ENCODE measurements around the gene CHCHD1.
A peak's percentile ranks its signal among the peaks of the same experiment; 100 is the strongest.

CHCHD1 gene

GRCh38 chr10:73780966-73781365, 882 bp upstream of the CHCHD1 start:
- no peak overlapping the region for H3K27ac ChIP-seq (ENCODE audit: low read depth, low read length)

DNA sequence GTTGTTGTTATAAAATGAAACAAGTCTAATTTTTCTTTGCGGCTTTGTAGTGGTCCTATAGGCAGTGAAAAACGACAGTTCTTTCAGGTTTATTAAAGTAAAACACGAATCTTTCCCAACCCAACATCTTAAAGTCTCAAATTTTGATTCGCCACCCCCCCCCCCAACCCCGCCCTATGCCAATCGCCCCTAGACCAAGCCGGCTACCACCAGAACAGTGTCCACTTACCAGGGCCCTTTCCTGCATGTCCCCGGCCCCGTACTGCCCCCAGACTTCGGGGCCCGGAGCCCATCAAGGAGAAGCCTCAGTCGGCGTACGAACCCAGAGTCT, 335 bp upstream of the CHCHD1 start:
- peaks cover 2% of the 10 kb centered on the region in 2 experiments for H3K4me1 ChIP-seq (ENCODE audit: control insufficient read depth in 1 of 2, insufficient read depth in 2 of 2, low read length in 2 of 2)
- no peak overlapping the region for H2BK12ac ChIP-seq (ENCODE audit: low read length)
- H3K27ac ChIP-seq (ENCODE audit: low read depth, low read length): peak overlapping the region; percentile 77
- peak overlapping the region; percentile 86 for H4K8ac ChIP-seq (ENCODE audit: low read depth, low read length)
- peak overlapping the region; percentile 93 for H4K12ac ChIP-seq (ENCODE audit: low read depth, low read length)
- H3K9ac ChIP-seq (ENCODE audit: low read length): peak overlapping the region; percentile 94
- H3K4me3 ChIP-seq (ENCODE audit: low read depth, low read length): peak overlapping the region; percentile 96
- peak overlapping the region; percentile 68 for H3K14ac ChIP-seq (ENCODE audit: low read length)
- H3K79me1 ChIP-seq (ENCODE audit: low read length): peaks cover 13% of the 10 kb centered on the region
- peak overlapping the region; percentile 58 for H2BK5ac ChIP-seq (ENCODE audit: low read depth, low read length, poor library complexity)
- H3K9me3 ChIP-seq (ENCODE audit: insufficient read depth, low read depth, low read length): no peaks in the 10 kb centered on the region
- H3K23ac ChIP-seq (ENCODE audit: low read length): no peak overlapping the region
- peaks cover 12 to 14% of the 10 kb centered on the region in 2 experiments for H3K36me3 ChIP-seq (ENCODE audit: control insufficient read depth in 1 of 2, insufficient read depth in 2 of 2, low read length in 2 of 2)
- peak overlapping the region; percentile 78 for H3K4me2 ChIP-seq (ENCODE audit: low read length)
- H3K27me3 ChIP-seq (ENCODE audit: insufficient read depth, low read length): no peaks in the 10 kb centered on the region
- no CpG with 5 or more reads among the region's 14 CpGs for WGBS (ENCODE audit: extremely low coverage, insufficient coverage, insufficient read length)
- H4K91ac ChIP-seq (ENCODE audit: low read depth, low read length): peak overlapping the region; percentile 75
- peak overlapping the region; percentile 68 for H3K4ac ChIP-seq (ENCODE audit: low read depth, low read length)
- DNase-seq: no peak
- H3K79me2 ChIP-seq (ENCODE audit: control insufficient read depth, insufficient read depth, low read length, poor library complexity): peaks cover 19% of the 10 kb centered on the region
- H2AFZ ChIP-seq (ENCODE audit: insufficient read depth, low read length, poor library complexity): peak overlapping the region; percentile 94
- H2BK120ac ChIP-seq (ENCODE audit: insufficient read depth, low read length, poor library complexity): peak overlapping the region; percentile 55
- H3K18ac ChIP-seq (ENCODE audit: low read length): peak overlapping the region; percentile 65
- peak overlapping the region; percentile 73 for H2AK5ac ChIP-seq (ENCODE audit: low read length)

More at GRCh38 chr10:73780966-73781365, 882 bp upstream of the CHCHD1 start:
- Histone ChIP-seq H4K12ac (ENCODE audit: low read depth, low read length) (peak overlapping the region; percentile 22), H2BK5ac (ENCODE audit: low read depth, low read length, poor library complexity) (no peak overlapping the region), H3K14ac (ENCODE audit: low read length) (no peak overlapping the region), H3K4ac (ENCODE audit: low read depth, low read length) (peak overlapping the region; percentile 22), H3K4me3 (ENCODE audit: low read depth, low read length) (peak overlapping the region; percentile 23), H2BK120ac (ENCODE audit: insufficient read depth, low read length, poor library complexity) (no peak overlapping the region), H3K9me3 (ENCODE audit: insufficient read depth, low read depth, low read length) (no peaks in the 10 kb centered on the region), H2AFZ (ENCODE audit: insufficient read depth, low read length, poor library complexity) (no peak overlapping the region), H4K91ac (ENCODE audit: low read depth, low read length) (no peak overlapping the region), H3K9ac (ENCODE audit: low read length) (no peak overlapping the region), H3K18ac (ENCODE audit: low read length) (no peak overlapping the region), H4K8ac (ENCODE audit: low read depth, low read length) (peak overlapping the region; percentile 35), H2AK5ac (ENCODE audit: low read length) (no peak overlapping the region), H3K4me1 (ENCODE audit: control insufficient read depth in 1 of 2, insufficient read depth in 2 of 2, low read length in 2 of 2) (no peaks in the 10 kb centered on the region), H2BK12ac (ENCODE audit: low read length) (no peak overlapping the region), H3K23ac (ENCODE audit: low read length) (no peak overlapping the region), H3K27me3 (ENCODE audit: insufficient read depth, low read length) (no peaks in the 10 kb centered on the region), H3K36me3 (ENCODE audit: control insufficient read depth in 1 of 2, insufficient read depth in 2 of 2, low read length in 2 of 2) (peaks cover 14 to 17% of the 10 kb centered on the region in 2 experiments), H3K4me2 (ENCODE audit: low read length) (peak overlapping the region; percentile 78), H3K79me1 (ENCODE audit: low read length) (peaks cover 12% of the 10 kb centered on the region), H3K79me2 (ENCODE audit: control insufficient read depth, insufficient read depth, low read length, poor library complexity) (peaks cover 15% of the 10 kb centered on the region)
- WGBS (ENCODE audit: extremely low coverage, insufficient coverage, insufficient read length): no CpG with 5 or more reads among the region's 11 CpGs
- DNase-seq: peak in 1 of 2 donors; percentile 68

DNA sequence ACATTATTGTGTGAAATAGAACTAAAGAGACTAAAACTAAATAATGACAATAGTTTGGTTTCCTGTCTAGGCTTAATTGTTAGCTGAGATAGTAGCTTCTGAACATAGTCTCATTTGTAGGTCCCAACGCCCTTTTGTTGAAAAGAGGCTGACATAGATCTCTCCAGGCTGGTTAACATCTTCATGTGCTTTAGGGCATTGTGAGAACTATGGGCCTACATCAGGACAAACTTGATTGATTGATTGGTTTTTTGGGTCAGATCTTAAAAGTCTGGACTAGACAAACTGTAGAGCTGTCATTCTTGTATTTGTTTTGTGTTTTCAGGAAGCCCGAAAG, 869 bp downstream of the CHCHD1 start:
- no peak overlapping the region for H3K9ac ChIP-seq (ENCODE audit: low read length)
- no CpG with 5 or more reads among the region's 2 CpGs for WGBS (ENCODE audit: extremely low coverage, insufficient coverage, insufficient read length)

DNA sequence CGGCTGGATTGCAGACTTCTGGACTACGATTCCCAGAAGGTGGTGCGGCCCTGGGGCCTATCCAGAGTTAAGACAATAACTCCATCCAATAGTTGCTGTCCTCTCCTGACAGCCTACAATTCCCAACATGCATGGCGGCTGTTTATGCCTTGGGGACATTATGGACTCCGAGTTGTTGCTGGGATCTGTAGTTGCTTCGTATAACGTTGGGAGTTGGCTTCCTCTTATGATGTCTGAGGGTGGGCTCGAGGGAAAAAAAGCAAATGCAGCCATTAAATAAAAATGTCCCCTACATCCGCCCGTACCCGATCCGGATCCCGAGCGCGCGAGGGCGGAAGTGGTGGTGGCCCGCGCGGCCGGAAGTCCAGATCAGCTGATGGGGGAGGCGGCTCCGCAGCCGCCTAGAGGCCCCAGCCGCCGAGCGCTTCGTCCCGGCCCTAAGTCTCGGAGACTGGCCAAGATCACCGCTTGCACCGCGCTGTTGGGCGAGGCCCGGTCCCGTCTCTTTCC, 3.4 kb downstream of the CHCHD1 start, which contains the start of gene ZSWIM8:
ZSWIM8 (plus strand) TSS at position 396 of the 510 bp plus-strand sequence. CDS start 273 bp downstream, outside the sequence.
- Histone ChIP-seq H4K12ac (ENCODE audit: low read depth, low read length) (peak within 1 kb of the TSS; percentile 62), H3K4me3 (ENCODE audit: low read depth, low read length) (peak within 1 kb of the TSS; percentile 84), H3K4ac (ENCODE audit: low read depth, low read length) (peak within 1 kb of the TSS; percentile 77), H3K27ac (ENCODE audit: low read depth, low read length) (peak within 1 kb of the TSS; percentile 70), H3K9ac (ENCODE audit: low read length) (peak within 1 kb of the TSS; percentile 80), H4K91ac (ENCODE audit: low read depth, low read length) (peak within 1 kb of the TSS; percentile 86), H3K9me3 (ENCODE audit: insufficient read depth, low read depth, low read length) (no peaks in the 10 kb centered on the region), H3K4me1 (ENCODE audit: control insufficient read depth in 1 of 2, insufficient read depth in 2 of 2, low read length in 2 of 2) (peaks cover 4% of the 10 kb centered on the region in 2 experiments), H2AK5ac (ENCODE audit: low read length) (peak within 1 kb of the TSS; percentile 60), H2BK5ac (ENCODE audit: low read depth, low read length, poor library complexity) (peak within 1 kb of the TSS; percentile 73), H2BK12ac (ENCODE audit: low read length) (no peak within 1 kb of the TSS), H2BK120ac (ENCODE audit: insufficient read depth, low read length, poor library complexity) (peak within 1 kb of the TSS; percentile 77), H3K79me2 (ENCODE audit: control insufficient read depth, insufficient read depth, low read length, poor library complexity) (peaks cover 21% of the 10 kb centered on the region), H3K23ac (ENCODE audit: low read length) (no peak within 1 kb of the TSS), H3K14ac (ENCODE audit: low read length) (peak within 1 kb of the TSS; percentile 89), H3K27me3 (ENCODE audit: insufficient read depth, low read length) (no peaks in the 10 kb centered on the region), H3K18ac (ENCODE audit: low read length) (peak within 1 kb of the TSS; percentile 93), H3K4me2 (ENCODE audit: low read length) (peak within 1 kb of the TSS; percentile 77), H2AFZ (ENCODE audit: insufficient read depth, low read length, poor library complexity) (peak within 1 kb of the TSS; percentile 82), H4K8ac (ENCODE audit: low read depth, low read length) (peak within 1 kb of the TSS; percentile 89), H3K79me1 (ENCODE audit: low read length) (peaks cover 13% of the 10 kb centered on the region), H3K36me3 (ENCODE audit: control insufficient read depth in 1 of 2, insufficient read depth in 2 of 2, low read length in 2 of 2) (peaks cover 17 to 21% of the 10 kb centered on the region in 2 experiments)
- no CpG with 5 or more reads among the region's 36 CpGs for WGBS (ENCODE audit: extremely low coverage, insufficient coverage, insufficient read length)
- peak; percentile 86 to 92 for DNase-seq

More for the DNA sequence above, 869 bp downstream of the CHCHD1 start:
- Histone ChIP-seq H2BK120ac (ENCODE audit: insufficient read depth, low read length, poor library complexity) (no peak overlapping the region), H3K79me1 (ENCODE audit: low read length) (peaks cover 13% of the 10 kb centered on the region), H3K27ac (ENCODE audit: low read depth, low read length) (no peak overlapping the region), H3K18ac (ENCODE audit: low read length) (no peak overlapping the region), H2BK5ac (ENCODE audit: low read depth, low read length, poor library complexity) (no peak overlapping the region), H4K12ac (ENCODE audit: low read depth, low read length) (no peak overlapping the region), H3K79me2 (ENCODE audit: control insufficient read depth, insufficient read depth, low read length, poor library complexity) (peaks cover 21% of the 10 kb centered on the region), H4K8ac (ENCODE audit: low read depth, low read length) (no peak overlapping the region), H3K4me1 (ENCODE audit: control insufficient read depth in 1 of 2, insufficient read depth in 2 of 2, low read length in 2 of 2) (peaks cover 4% of the 10 kb centered on the region in 2 experiments), H3K9me3 (ENCODE audit: insufficient read depth, low read depth, low read length) (no peaks in the 10 kb centered on the region), H3K4me2 (ENCODE audit: low read length) (peak overlapping the region; percentile 78), H3K4ac (ENCODE audit: low read depth, low read length) (peak overlapping the region; percentile 64), H3K27me3 (ENCODE audit: insufficient read depth, low read length) (no peaks in the 10 kb centered on the region), H2AFZ (ENCODE audit: insufficient read depth, low read length, poor library complexity) (no peak overlapping the region), H3K14ac (ENCODE audit: low read length) (no peak overlapping the region), H3K36me3 (ENCODE audit: control insufficient read depth in 1 of 2, insufficient read depth in 2 of 2, low read length in 2 of 2) (peaks cover 10 to 12% of the 10 kb centered on the region in 2 experiments), H4K91ac (ENCODE audit: low read depth, low read length) (no peak overlapping the region), H2AK5ac (ENCODE audit: low read length) (no peak overlapping the region), H3K23ac (ENCODE audit: low read length) (no peak overlapping the region), H2BK12ac (ENCODE audit: low read length) (no peak overlapping the region), H3K4me3 (ENCODE audit: low read depth, low read length) (no peak overlapping the region)
- no peak for DNase-seq

All from trophoblast cell (in vitro differentiated cells and primary cell).